ENCODE data around the gene PBOV1.

Gene PBOV1

GRCh38 chr6:138203315-138203714 lies 15.0 kb downstream of the PBOV1 start:
- DNase-seq: no peak

GRCh38 chr6:138201836-138202235 lies 16.5 kb downstream of the PBOV1 start:
- DNase-seq: no peak

- DNase-seq: no peak
Observed at GRCh38 chr6:138198430-138199091, 19.7 kb downstream of the PBOV1 start.

GRCh38 chr6:138197570-138197969 lies 20.7 kb downstream of the PBOV1 start:
- no peak for DNase-seq

GRCh38 chr6:138196122-138196738 lies 22.1 kb downstream of the PBOV1 start:
- DNase-seq: no peak

GRCh38 chr6:138194287-138194686 lies 24.0 kb downstream of the PBOV1 start:
- DNase-seq: peak; percentile 36

- no peak for DNase-seq
Observed at GRCh38 chr6:138188278-138188941, 29.9 kb downstream of the PBOV1 start.

GRCh38 chr6:138187156-138187555 lies 31.1 kb downstream of the PBOV1 start:
- no peak for DNase-seq

- DNase-seq: no peak
Observed at GRCh38 chr6:138184230-138184629, 34.1 kb downstream of the PBOV1 start.

- no peak for DNase-seq
Observed at GRCh38 chr6:138183790-138184134, 34.5 kb downstream of the PBOV1 start.

GRCh38 chr6:138182939-138183789 lies 35.1 kb downstream of the PBOV1 start:
- no peak for DNase-seq

- no peak for DNase-seq
Observed at GRCh38 chr6:138176652-138177232, 41.5 kb downstream of the PBOV1 start.

GRCh38 chr6:138175596-138175995 lies 42.7 kb downstream of the PBOV1 start:
- DNase-seq: no peak

Data from NCI-H446 treated with DMSO at 0.1 percent for 48 hours (cell line).